ENCODE results near the gene BTRC.
A peak's percentile ranks its signal among the peaks of the same experiment; 100 is the strongest.
"Not testable (repeated sequence)": the region's sequence is repeated elsewhere in the genome, so short reads cannot be mapped to it uniquely, and the experiment has no call there.

BTRC gene

GRCh38 chr10:101388676-101389276 lies 34.8 kb downstream of the BTRC start:
- DNase-seq: no peak

- not testable (repeated sequence) for DNase-seq
Observed at GRCh38 chr10:101389532-101389931, 35.6 kb downstream of the BTRC start.

GRCh38 chr10:101389986-101390531 lies 36.1 kb downstream of the BTRC start:
- DNase-seq: no peak

- no peak for DNase-seq
Observed at GRCh38 chr10:101393378-101393777, 39.4 kb downstream of the BTRC start.

- no peak for DNase-seq
Observed at GRCh38 chr10:101394524-101395133, 40.7 kb downstream of the BTRC start.

GRCh38 chr10:101397140-101397539 lies 43.2 kb downstream of the BTRC start:
- DNase-seq: no peak

GRCh38 chr10:101400585-101400984 lies 46.6 kb downstream of the BTRC start:
- DNase-seq: no peak

GRCh38 chr10:101402711-101403110 lies 48.7 kb downstream of the BTRC start:
- no peak for DNase-seq

- DNase-seq: no peak
Observed at GRCh38 chr10:101403161-101403560, 49.2 kb downstream of the BTRC start.

GRCh38 chr10:101405001-101405400 lies 51.0 kb downstream of the BTRC start:
- DNase-seq: no peak

GRCh38 chr10:101411598-101411997 lies 57.6 kb downstream of the BTRC start:
- no peak for DNase-seq

GRCh38 chr10:101414034-101414433 lies 60.1 kb downstream of the BTRC start:
- DNase-seq: no peak

- no peak for DNase-seq
Observed at GRCh38 chr10:101415884-101416283, 61.9 kb downstream of the BTRC start.

- not testable (repeated sequence) for DNase-seq
Observed at GRCh38 chr10:101421967-101422366, 68.0 kb downstream of the BTRC start.

GRCh38 chr10:101425535-101425934 lies 71.6 kb downstream of the BTRC start:
- DNase-seq: no peak

GRCh38 chr10:101428036-101428435 lies 74.1 kb downstream of the BTRC start:
- no peak for DNase-seq

- DNase-seq: no peak
Observed at GRCh38 chr10:101429423-101429822, 75.5 kb downstream of the BTRC start.

GRCh38 chr10:101436302-101436701 lies 82.3 kb downstream of the BTRC start:
- DNase-seq: no peak

GRCh38 chr10:101438881-101439391 lies 85.0 kb downstream of the BTRC start:
- DNase-seq: no peak

GRCh38 chr10:101441541-101442455 lies 87.8 kb downstream of the BTRC start:
- DNase-seq: peak; percentile 87

GRCh38 chr10:101442456-101442800 lies 88.5 kb downstream of the BTRC start:
- no peak for DNase-seq

GRCh38 chr10:101444058-101444898 lies 90.3 kb downstream of the BTRC start:
- DNase-seq: peak; percentile 26

GRCh38 chr10:101446071-101446470 lies 92.1 kb downstream of the BTRC start:
- DNase-seq: no peak

All from NCI-H510A treated with DMSO at 0.1 percent for 48 hours (cell line).